GM13976 (cell line): ENCODE data around the gene EVX2.
A peak's percentile ranks its signal among the peaks of the same experiment; 100 is the strongest.

Source experiments
- DNase-seq: peaks from one replicate; pipeline ENCODE4 v3.0.0; 2012; ENCODE audit warnings: low spot score
- in situ Hi-C: fragments of 300-500 bp; cut with MboI; formaldehyde crosslinking; loops from one replicate; pipeline ENCODE4 v1.12.0; 2022; ENCODE audit warnings: low sequenced_read_pairs, mixed read lengths, inconsistent platforms; ENCODE audit not compliant: unreplicated experiment
- TF ChIP-seq, protein P1 (sequence below): IDR thresholded peaks from 2 replicates; pipeline ENCODE4 v1.5.1; 2012; ENCODE audit warnings: borderline replicate concordance, mild to moderate bottlenecking; ENCODE audit not compliant: insufficient read depth; ENCODE audit errors: extremely low read depth, missing control alignments, control extremely low read depth

Gene EVX2

DNA sequence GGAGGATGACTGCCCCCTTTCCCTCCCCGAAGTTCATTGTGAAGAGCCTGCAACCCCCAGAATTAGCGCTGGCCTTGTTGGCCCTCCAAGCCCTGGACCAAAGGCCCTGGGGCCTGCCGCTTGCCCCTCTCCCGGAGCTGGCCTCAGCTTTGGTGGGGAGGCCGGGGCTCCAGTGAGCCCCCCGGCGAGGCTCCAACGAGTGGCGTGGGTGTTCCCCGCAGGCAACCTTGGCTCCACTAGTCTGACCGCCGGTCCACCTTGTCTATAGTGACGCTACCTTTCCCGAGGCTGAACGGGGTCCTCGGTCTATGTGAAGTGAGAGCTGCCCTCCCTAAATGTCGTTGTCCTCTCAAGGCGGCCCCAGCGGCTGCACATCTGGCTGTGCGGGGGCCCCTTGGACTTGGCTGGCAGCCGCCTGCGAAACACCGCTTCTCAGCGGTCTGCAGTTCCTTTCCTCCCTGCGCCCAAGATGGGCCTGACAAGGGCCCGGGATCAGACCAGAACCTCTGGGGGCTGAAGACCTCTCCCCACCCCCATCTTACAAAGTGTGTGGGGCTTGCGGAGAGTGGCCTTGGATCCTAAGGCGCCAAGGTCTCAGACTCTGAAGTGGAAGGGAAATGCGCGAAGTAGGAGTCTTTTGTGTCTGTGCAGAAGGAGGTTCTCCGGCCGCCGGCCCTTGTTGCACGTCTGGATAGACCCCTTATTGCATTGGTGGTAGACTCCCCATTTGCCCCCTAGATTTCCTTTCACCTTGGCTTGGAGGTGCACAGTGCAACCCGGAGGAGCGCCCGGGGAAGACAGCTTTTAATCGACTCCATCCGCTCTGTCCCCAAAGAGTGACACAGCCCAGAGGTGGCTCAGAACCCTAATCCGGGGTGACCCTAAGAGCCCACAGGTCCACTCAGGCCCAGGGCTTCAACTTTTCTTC, 28.9 kb upstream of the EVX2 start:
- in situ Hi-C loops: no loop called here
- TF ChIP-seq, protein P1, sequence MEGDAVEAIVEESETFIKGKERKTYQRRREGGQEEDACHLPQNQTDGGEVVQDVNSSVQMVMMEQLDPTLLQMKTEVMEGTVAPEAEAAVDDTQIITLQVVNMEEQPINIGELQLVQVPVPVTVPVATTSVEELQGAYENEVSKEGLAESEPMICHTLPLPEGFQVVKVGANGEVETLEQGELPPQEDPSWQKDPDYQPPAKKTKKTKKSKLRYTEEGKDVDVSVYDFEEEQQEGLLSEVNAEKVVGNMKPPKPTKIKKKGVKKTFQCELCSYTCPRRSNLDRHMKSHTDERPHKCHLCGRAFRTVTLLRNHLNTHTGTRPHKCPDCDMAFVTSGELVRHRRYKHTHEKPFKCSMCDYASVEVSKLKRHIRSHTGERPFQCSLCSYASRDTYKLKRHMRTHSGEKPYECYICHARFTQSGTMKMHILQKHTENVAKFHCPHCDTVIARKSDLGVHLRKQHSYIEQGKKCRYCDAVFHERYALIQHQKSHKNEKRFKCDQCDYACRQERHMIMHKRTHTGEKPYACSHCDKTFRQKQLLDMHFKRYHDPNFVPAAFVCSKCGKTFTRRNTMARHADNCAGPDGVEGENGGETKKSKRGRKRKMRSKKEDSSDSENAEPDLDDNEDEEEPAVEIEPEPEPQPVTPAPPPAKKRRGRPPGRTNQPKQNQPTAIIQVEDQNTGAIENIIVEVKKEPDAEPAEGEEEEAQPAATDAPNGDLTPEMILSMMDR: no peak
- DNase-seq: no peak

GRCh38 chr2:176111846-176112374, 28.1 kb upstream of the EVX2 start:
- DNase-seq: no peak
- in situ Hi-C loops: no loop called here
- TF ChIP-seq, protein P1: no peak

DNA sequence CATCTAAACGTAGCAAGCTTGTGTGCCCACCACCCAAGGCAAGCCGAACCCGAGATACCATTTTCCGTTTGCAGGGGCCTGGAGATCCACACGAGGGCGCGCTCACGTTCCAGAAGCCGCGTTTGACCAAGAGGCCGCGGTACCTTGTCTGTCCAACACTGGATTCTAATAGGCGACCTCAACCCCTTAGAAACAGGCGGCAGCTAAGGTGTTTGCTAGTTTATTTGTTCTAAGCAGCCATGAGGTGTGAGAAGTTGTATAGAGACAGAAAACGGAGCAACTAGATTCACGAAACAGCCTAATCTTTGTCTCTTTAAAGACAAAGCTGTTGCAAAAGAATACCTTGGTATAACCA, 27.5 kb upstream of the EVX2 start:
- in situ Hi-C loops: no loop called here
- TF ChIP-seq, protein P1: peak; percentile 68
- DNase-seq: peak; percentile 72

DNA sequence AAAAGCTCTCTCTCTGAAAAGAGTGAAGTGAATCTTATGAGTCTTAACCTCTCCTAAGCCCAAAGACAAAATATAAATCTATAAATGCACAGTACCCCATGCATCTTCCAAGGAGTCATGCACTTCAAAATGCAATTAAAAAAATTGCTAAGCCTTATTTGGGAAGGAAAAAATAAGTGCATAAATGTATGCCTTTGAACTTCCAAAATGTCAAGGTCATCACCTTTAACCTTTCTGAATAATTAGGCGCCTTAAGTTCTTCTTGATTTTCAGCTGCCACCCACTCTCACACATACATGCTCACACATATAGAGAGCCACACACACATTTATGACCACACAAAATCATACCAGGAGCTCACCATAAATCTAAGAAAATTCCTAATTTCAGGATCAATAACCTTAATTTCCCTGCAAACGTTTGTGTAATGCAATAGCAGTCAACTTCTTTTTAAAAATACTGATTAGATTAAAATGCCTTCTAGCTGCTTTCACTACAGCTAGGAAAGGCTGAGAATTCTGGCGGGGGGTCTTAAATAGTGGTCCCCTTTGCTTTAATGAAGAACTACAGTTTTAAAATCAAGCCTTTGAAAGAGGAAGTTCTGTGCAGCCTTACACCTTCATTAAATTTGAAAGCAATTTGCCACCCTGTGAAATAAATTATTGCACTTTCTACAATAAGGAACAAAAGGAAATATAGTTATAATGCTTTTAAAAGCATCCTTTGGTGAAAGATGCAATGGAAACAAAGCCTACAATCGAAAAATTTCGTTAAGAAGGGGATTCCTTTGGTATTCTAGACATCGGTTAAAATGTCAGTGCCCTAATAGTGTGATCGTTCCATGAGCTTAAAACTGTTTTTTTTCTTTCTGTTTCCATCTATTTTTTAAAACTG, 26.9 kb upstream of the EVX2 start:
- TF ChIP-seq, protein P1: no peak
- in situ Hi-C loops: no loop called here
- DNase-seq: no peak

DNA sequence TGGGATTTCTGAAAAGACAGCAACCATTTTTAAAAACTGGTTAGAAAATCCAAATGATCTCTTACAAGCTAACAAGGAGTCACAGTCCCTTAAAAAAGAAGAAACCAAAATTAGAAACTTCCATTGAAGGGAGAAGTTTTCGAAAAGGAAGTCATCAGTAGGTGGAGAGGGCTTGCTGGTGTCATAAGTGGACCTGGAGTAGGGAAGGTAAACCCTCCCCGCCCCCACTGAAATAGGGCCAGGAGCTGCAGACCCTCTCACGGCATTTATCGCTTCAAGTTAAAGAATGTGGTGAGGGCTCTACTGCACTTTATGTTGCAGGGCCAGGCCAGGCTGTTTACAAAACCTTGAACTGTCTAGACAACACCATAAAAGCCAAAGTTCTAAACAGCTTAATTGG, 26.2 kb upstream of the EVX2 start:
- in situ Hi-C loops: no loop called here
- no peak for DNase-seq
- TF ChIP-seq, protein P1: no peak

DNA sequence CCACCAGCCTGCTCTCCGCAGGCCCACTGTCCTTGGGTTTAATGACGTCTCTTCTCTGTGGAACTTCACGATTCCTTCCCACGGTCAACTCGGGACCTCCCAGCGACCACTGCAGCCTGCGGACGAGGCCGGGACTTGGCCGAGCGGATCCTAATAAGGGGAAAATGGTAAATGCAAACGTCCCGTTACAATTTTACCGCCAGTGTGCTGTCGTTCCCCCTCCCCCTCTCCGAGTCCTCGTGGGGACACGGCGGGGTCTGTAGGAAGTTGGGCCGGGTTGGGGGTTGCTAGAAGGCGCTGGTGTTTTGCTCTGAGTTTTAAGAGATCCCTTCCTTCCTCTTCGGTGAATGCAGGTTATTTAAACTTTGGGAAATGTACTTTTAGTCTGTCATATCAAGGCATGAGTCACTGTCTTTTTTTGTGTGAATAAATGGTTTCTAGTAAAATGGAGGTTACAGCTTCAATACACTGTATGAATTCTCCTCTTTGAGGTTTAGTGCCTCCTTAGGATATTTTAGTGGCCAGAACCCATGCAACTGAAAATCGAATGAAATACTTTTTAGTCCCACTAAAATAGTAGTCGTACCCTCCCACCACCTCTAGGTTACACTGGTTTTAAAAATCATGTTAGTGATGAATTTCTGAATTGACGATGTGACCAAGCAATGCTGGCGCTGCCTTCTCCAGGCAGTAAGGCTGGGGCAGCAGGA, 25.6 kb upstream of the EVX2 start:
- in situ Hi-C loops: no loop called here
- no peak for DNase-seq

More for the DNA sequence above, 25.6 kb upstream of the EVX2 start:
- TF ChIP-seq, protein P1: no peak
